ENCODE results near the gene CGAS.

The CGAS gene

GRCh38 chr6:73393278-73393677 is 58.8 kb downstream of the CGAS start:
- H3K36me3 ChIP-seq (ENCODE audit: control insufficient read depth in 2 of 2, insufficient read depth in 1 of 2, low read length in 2 of 2), result no peaks in the 10 kb centered on the region
- no peaks in the 10 kb centered on the region for H3K9me3 ChIP-seq (ENCODE audit: control insufficient read depth, insufficient read depth, low read depth, low read length)
- TF ChIP-seq ZNF394 (tag by site-specific recombination; IDR thresholded peaks at IDR 0.05; ENCODE audit: borderline replicate concordance) (no peak), ZNF398 (tag by site-specific recombination; IDR thresholded peaks at IDR 0.05) (no peak), MZF1 (tag by site-specific recombination; IDR thresholded peaks at IDR 0.05; ENCODE audit: borderline replicate concordance) (no peak), ZBTB6 (tag by site-specific recombination; IDR thresholded peaks at IDR 0.05) (no peak), ZNF660 (tag by site-specific recombination; IDR thresholded peaks at IDR 0.05) (no peak), SALL2 (tag by site-specific recombination; IDR thresholded peaks at IDR 0.05; ENCODE audit: borderline replicate concordance) (no peak), ZNF292 (tag by site-specific recombination; IDR thresholded peaks at IDR 0.05; ENCODE audit: borderline replicate concordance, low read depth) (no peak), ZNF280C (tag by site-specific recombination; IDR thresholded peaks at IDR 0.05) (no peak), ZNF621 (tag by site-specific recombination; IDR thresholded peaks at IDR 0.05) (no peak), ZBTB49 (tag by site-specific recombination; IDR thresholded peaks at IDR 0.05; ENCODE audit: low read depth) (no peak), ZNF211 (tag by site-specific recombination; IDR thresholded peaks at IDR 0.05; ENCODE audit: low read depth) (no peak), GLIS1 (tag by site-specific recombination; IDR thresholded peaks at IDR 0.05) (no peak), ZNF707 (tag by site-specific recombination; IDR thresholded peaks at IDR 0.05) (no peak), ZBTB11 (tag by site-specific recombination; conservative IDR thresholded peaks at IDR 0.05; ENCODE audit: low read depth) (no peak), ZBTB44 (tag by site-specific recombination; IDR thresholded peaks at IDR 0.05) (no peak), MYNN (tag by site-specific recombination; IDR thresholded peaks at IDR 0.05; ENCODE audit: borderline replicate concordance) (no peak), ZNF664 (tag by site-specific recombination; IDR thresholded peaks at IDR 0.05) (no peak)
- H3K27ac ChIP-seq (ENCODE audit: extremely low read depth, low read depth, low read length), result no peak overlapping the region
- no peak overlapping the region for H3K4me3 ChIP-seq (ENCODE audit: low read depth, low read length)
- ChIA-PET POLR2A (no interaction called here), CTCF (interaction anchor here (0.6 kb wide), 1 partner anchor 1965 kb away, joined by 4 read pairs; no protein-coding TSS in a partner anchor)
- H3K4me1 ChIP-seq (ENCODE audit: control insufficient read depth, insufficient read depth, low read length), result peaks cover 3% of the 10 kb centered on the region; the same call in 1 of the 2 replicates

Measured in HEK293 (cell line).